OCI-LY3 (cell line): Measurements from ENCODE around the gene SMDT1.

ENCODE experiments used
- H2AFZ ChIP-seq: fragments of 200-600, 300-600 bp; shearing (Covaris generic); 2 replicates; pipeline ENCODE4 v1.6.0; 2014; ENCODE audit warnings: antibody characterized with exemption, low read depth, low read length
- H3K27ac ChIP-seq: fragments of 200-600, 300-600 bp; sonication (generic); 2 replicates; pipeline ENCODE4 v1.5.1; 2014; ENCODE audit warnings: mild to moderate bottlenecking, low read length, moderate library complexity, mixed read lengths
- H3K27me3 ChIP-seq: fragments of 200-600, 300-600 bp; sonication (generic); 2 replicates; pipeline ENCODE4 v1.6.1; 2014; ENCODE audit warnings: low read depth, low read length, mixed read lengths
- H3K36me3 ChIP-seq: fragments of 200-600, 300-600 bp; sonication (generic); replicated peaks from 2 replicates; pipeline ENCODE3; 2014; ENCODE audit warnings: low read depth, low read length, mixed read lengths
- H3K4me1 ChIP-seq: fragments of 300-600, 200-600 bp; sonication (generic); 2 replicates; pipeline ENCODE4 v1.6.1; 2014; ENCODE audit warnings: low read length, mixed read lengths
- H3K4me2 ChIP-seq: fragments of 200-600, 300-600 bp; sonication (generic); 2 replicates; pipeline ENCODE4 v1.6.1; 2014; ENCODE audit warnings: low read length, mixed read lengths
- H3K4me3 ChIP-seq: fragments of 300-600, 200-600 bp; sonication (generic); 2 replicates; pipeline ENCODE4 v1.5.1; 2014; ENCODE audit warnings: antibody characterized with exemption, mild to moderate bottlenecking, low read length, moderate library complexity
- H3K79me2 ChIP-seq: fragments of 300-600, 200-600 bp; shearing (Covaris generic); 2 replicates; pipeline ENCODE4 v1.6.1; 2014; ENCODE audit warnings: mild to moderate bottlenecking, low read length, mixed read lengths
- H3K9ac ChIP-seq: fragments of 300-600, 200-600 bp; shearing (Covaris generic); 2 replicates; pipeline ENCODE4 v1.6.0; 2014; ENCODE audit warnings: mild to moderate bottlenecking, low read length, moderate library complexity
- H3K9me3 ChIP-seq: fragments of 200-600, 300-600 bp; shearing (Covaris generic); 2 replicates; pipeline ENCODE4 v1.6.1; 2014; ENCODE audit warnings: low read length, mixed read lengths; ENCODE audit not compliant: insufficient read depth
- H4K20me1 ChIP-seq: fragments of 200-600, 300-600 bp; sonication (generic); 2 replicates; pipeline ENCODE4 v1.6.1; 2016; ENCODE audit warnings: low read length, mixed read lengths; ENCODE audit not compliant: insufficient read depth
- EZH2phosphoT487 ChIP-seq: fragments of 200-600 bp; shearing (Covaris generic); IDR thresholded peaks from 2 replicates; pipeline ENCODE4 v1.6.1; 2018; ENCODE audit warnings: antibody characterized with exemption, mixed run types, low read depth
- TF ChIP-seq, protein P1 (sequence below): fragments of 200-600, 300-600 bp; sonication (generic); IDR thresholded peaks from 2 replicates; pipeline ENCODE4 v1.5.1; 2014; ENCODE audit warnings: antibody characterized with exemption, low read length, low read depth

SMDT1 gene

DNA sequence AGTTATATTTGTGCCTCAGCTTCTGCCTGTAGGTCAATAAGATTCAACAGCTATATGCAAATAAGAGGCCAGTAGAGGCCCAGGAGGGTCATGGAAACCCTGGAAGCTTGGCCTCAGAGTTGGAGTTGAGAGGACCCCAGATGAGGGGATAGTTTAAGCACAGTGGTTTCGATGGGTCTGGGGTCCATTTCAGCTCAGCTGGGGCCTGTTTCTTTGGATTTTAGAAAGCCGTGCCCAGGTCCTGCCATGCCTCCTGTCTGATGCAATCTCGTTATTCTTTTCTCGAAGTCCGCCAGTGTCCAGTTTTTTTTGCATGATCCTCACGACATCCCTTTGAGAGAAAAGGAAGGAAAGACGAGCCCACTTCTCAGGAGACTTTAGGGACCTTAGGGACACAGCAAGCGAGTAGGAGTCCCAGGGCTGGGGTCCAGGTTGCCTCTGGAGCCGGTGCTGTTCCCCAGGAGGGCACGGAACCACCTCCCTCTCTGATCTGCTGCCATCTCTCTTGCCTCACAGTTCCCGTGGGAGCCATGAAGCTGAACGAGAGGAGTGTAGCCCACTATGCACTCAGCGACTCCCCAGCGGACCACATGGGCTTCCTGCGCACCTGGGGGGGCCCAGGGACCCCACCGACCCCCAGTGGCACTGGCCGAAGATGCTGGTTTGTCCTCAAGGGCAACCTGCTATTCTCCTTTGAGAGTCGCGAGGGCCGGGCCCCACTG is 2.6 kb upstream of the SMDT1 start:
- peaks cover 4% of the 10 kb centered on the region for H3K36me3 ChIP-seq
- no peak overlapping the region for H2AFZ ChIP-seq
- H3K4me3 ChIP-seq: no peak overlapping the region
- TF ChIP-seq, protein P1, sequence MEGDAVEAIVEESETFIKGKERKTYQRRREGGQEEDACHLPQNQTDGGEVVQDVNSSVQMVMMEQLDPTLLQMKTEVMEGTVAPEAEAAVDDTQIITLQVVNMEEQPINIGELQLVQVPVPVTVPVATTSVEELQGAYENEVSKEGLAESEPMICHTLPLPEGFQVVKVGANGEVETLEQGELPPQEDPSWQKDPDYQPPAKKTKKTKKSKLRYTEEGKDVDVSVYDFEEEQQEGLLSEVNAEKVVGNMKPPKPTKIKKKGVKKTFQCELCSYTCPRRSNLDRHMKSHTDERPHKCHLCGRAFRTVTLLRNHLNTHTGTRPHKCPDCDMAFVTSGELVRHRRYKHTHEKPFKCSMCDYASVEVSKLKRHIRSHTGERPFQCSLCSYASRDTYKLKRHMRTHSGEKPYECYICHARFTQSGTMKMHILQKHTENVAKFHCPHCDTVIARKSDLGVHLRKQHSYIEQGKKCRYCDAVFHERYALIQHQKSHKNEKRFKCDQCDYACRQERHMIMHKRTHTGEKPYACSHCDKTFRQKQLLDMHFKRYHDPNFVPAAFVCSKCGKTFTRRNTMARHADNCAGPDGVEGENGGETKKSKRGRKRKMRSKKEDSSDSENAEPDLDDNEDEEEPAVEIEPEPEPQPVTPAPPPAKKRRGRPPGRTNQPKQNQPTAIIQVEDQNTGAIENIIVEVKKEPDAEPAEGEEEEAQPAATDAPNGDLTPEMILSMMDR: no peak
- no peak for TF ChIP-seq EZH2phosphoT487
- no peak overlapping the region for H3K9ac ChIP-seq
- peaks cover 15% of the 10 kb centered on the region for H3K79me2 ChIP-seq
- H3K4me1 ChIP-seq: peaks cover 17% of the 10 kb centered on the region
- H4K20me1 ChIP-seq: no peaks in the 10 kb centered on the region
- H3K27me3 ChIP-seq: no peaks in the 10 kb centered on the region
- no peak overlapping the region for H3K4me2 ChIP-seq
- H3K27ac ChIP-seq: no peak overlapping the region
- H3K9me3 ChIP-seq: no peaks in the 10 kb centered on the region

DNA sequence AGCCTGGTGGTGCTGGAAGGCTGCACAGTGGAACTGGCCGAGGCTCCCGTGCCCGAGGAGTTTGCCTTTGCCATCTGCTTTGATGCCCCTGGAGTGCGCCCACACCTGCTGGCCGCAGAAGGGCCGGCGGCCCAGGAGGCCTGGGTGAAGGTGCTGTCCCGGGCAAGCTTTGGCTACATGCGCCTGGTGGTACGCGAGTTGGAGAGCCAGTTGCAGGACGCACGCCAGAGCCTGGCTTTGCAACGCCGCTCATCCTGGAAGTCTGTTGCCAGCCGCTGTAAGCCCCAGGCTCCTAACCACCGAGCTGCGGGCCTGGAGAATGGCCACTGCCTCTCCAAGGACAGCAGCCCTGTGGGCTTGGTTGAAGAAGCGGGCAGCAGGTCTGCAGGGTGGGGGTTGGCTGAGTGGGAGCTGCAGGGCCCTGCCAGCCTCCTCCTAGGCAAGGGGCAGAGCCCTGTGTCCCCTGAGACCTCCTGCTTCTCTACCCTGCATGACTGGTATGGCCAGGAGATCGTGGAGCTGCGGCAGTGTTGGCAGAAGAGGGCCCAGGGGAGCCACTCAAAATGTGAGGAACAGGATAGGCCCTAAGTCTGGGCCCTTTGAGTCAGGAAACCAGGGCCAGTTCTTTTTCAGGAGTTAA is 1.9 kb upstream of the SMDT1 start:
- H3K27ac ChIP-seq: no peak overlapping the region
- H3K4me2 ChIP-seq: no peak overlapping the region
- H4K20me1 ChIP-seq: no peaks in the 10 kb centered on the region
- no peak for TF ChIP-seq EZH2phosphoT487
- TF ChIP-seq, protein P1: no peak
- no peaks in the 10 kb centered on the region for H3K27me3 ChIP-seq
- no peak overlapping the region for H2AFZ ChIP-seq
- peaks cover 5% of the 10 kb centered on the region for H3K36me3 ChIP-seq
- H3K4me3 ChIP-seq: no peak overlapping the region
- no peak overlapping the region for H3K9ac ChIP-seq
- peaks cover 17% of the 10 kb centered on the region for H3K4me1 ChIP-seq
- H3K79me2 ChIP-seq: peaks cover 15% of the 10 kb centered on the region
- H3K9me3 ChIP-seq: no peaks in the 10 kb centered on the region

DNA sequence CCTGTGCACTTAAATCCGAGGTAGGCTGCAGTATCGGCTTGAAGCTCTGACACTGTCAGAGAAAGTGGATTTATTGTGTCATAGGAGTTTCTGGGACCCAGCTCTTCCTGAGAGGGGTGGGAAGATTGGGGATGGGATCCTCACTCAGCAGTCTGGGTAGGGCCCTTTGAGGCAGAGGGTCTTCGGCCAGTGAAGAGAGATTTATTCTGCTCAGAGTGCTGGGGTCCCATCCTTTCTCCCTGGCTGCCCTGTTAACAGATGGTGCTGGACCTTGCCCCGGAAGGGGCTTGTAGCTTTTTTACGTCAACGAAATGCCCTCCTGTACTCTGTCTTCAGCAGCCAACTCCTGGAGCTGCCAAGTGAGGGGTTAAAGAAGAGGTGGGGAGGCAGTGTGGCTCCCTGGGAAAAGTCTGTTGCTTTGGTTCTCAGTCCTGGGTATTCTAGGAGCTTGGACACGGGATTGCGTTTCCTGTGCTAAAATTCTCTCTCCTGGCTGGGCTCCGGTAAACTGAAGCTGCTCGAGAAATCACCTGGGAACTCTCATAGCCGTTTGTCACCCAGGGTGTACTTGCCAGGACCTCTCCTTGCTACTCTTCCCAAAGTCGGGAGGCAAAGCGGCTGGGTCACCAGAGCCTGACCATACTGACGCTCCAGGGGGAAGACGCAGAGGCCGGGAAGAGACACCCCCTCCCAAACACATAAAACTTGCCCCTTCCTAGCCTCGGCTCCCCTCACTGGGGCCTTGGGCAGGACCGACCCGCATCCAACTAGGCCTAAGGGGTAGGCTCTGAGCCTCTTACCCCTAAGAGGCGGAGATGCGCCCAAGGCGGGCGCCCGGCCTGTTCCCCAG is 806 bp upstream of the SMDT1 start:
- H3K4me3 ChIP-seq: peak overlapping the region; percentile 83
- peak overlapping the region; percentile 5; the same call in 1 of the 2 replicates for H2AFZ ChIP-seq
- no peaks in the 10 kb centered on the region for H3K27me3 ChIP-seq
- H3K9me3 ChIP-seq: no peaks in the 10 kb centered on the region
- peak overlapping the region; percentile 81 for H3K9ac ChIP-seq
- H3K4me1 ChIP-seq: peaks cover 17% of the 10 kb centered on the region
- H4K20me1 ChIP-seq: no peaks in the 10 kb centered on the region
- H3K4me2 ChIP-seq: peak overlapping the region; percentile 81
- H3K79me2 ChIP-seq: peaks cover 15% of the 10 kb centered on the region
- peaks cover 12% of the 10 kb centered on the region for H3K36me3 ChIP-seq
- peak overlapping the region; percentile 74 for H3K27ac ChIP-seq
- TF ChIP-seq EZH2phosphoT487: no peak
- TF ChIP-seq, protein P1: no peak

DNA sequence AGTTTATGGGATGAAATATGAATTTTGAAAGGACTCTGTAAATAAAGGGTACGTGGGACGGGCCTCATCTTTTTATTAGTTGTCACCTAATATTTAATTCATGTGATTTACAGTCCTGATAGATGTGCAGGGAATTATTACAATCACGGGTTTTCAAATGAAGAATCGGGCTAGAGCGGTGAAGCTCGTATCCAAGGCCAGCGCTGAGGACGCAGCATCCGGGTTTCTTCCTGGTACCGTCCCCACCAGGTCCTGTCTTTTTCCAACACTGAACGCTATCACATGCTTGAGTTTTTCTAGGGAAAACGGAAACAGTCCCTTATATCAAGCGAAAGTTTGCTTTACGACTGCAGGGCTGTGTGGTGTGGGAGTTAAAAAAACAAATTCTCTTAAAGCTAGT is 787 bp downstream of the SMDT1 start:
- peaks cover 15% of the 10 kb centered on the region for H3K79me2 ChIP-seq
- no peaks in the 10 kb centered on the region for H3K27me3 ChIP-seq
- H3K4me3 ChIP-seq: peak overlapping the region; percentile 83
- no peak for TF ChIP-seq EZH2phosphoT487
- TF ChIP-seq, protein P1: no peak
- H3K36me3 ChIP-seq: peaks cover 23% of the 10 kb centered on the region
- H4K20me1 ChIP-seq: no peaks in the 10 kb centered on the region
- no peaks in the 10 kb centered on the region for H3K9me3 ChIP-seq
- peak overlapping the region; percentile 81 for H3K9ac ChIP-seq
- peak overlapping the region; percentile 84; the same call in 1 of the 2 replicates for H2AFZ ChIP-seq
- H3K4me1 ChIP-seq: peaks cover 17% of the 10 kb centered on the region
- H3K27ac ChIP-seq: peak overlapping the region; percentile 74
- peak overlapping the region; percentile 81 for H3K4me2 ChIP-seq
